ENCODE results near the gene REX1BD.

GRCh38 chr19:18559685-18560084 lies 28.9 kb upstream of the REX1BD start:
- TF ChIP-seq SRF (IDR thresholded peaks at IDR 0.05; ENCODE audit: low read depth in 2 of 2, low read length in 2 of 2) (no peak), SIN3A (IDR thresholded peaks at IDR 0.05; ENCODE audit: low read depth, low read length) (no peak), NFYA (IDR thresholded peaks at IDR 0.05; ENCODE audit: borderline replicate concordance, low read depth, low read length) (no peak), SMARCA5 (IDR thresholded peaks at IDR 0.05) (no peak), EZH2 (IDR thresholded peaks at IDR 0.05; ENCODE audit: borderline replicate concordance, control insufficient read depth, low read depth, low read length) (no peak), FOS (IDR thresholded peaks at IDR 0.05; ENCODE audit: borderline replicate concordance, extremely low read depth, insufficient read length) (no peak), POLR2AphosphoS5 (IDR thresholded peaks at IDR 0.05; ENCODE audit: low read length) (no peak), USF2 (IDR thresholded peaks at IDR 0.05; ENCODE audit: borderline replicate concordance, low read depth, low read length) (no peak), MYC (IDR thresholded peaks at IDR 0.05; ENCODE audit: insufficient read depth, insufficient read length, insufficient replicate concordance, low read length, severe bottlenecking) (no peak), SP1 (IDR thresholded peaks at IDR 0.05; ENCODE audit: low read depth, low read length) (no peak), POLR2AphosphoS2 (IDR thresholded peaks at IDR 0.05; ENCODE audit: low read depth, low read length) (no peak), TAF1 (IDR thresholded peaks at IDR 0.05; ENCODE audit: borderline replicate concordance, low read depth, low read length) (no peak), CTCF (IDR thresholded peaks at IDR 0.05 in 2 of 3, conservative IDR thresholded peaks at IDR 0.05 in 1 of 3; ENCODE audit: control insufficient read depth in 2 of 3, extremely low read depth in 1 of 3, insufficient read depth in 1 of 3, low read depth in 3 of 3, low read length in 3 of 3) (no peak)

Measured in GM12878 (cell line).